Raji (cell line): Measurements from ENCODE around the gene ALDH16A1.

Experiments
- POLR2A ChIP-seq: IDR thresholded peaks from 2 replicates; pipeline ENCODE4 v1.6.1; 2011; ENCODE audit warnings: low read depth, low read length, control low read depth; ENCODE audit not compliant: insufficient read depth

Gene ALDH16A1

GRCh38 chr19:49431330-49431749 is 21.7 kb upstream of the ALDH16A1 start:
- no peak for TF ChIP-seq POLR2A

- TF ChIP-seq POLR2A, result no peak
These were observed 20.6 kb upstream of the ALDH16A1 start for GRCh38 chr19:49432141-49433073.

GRCh38 chr19:49433240-49433901 is 19.7 kb upstream of the ALDH16A1 start:
- no peak for TF ChIP-seq POLR2A

GRCh38 chr19:49434907-49435583 is 18.0 kb upstream of the ALDH16A1 start:
- TF ChIP-seq POLR2A, result no peak

GRCh38 chr19:49435670-49436069 is 17.4 kb upstream of the ALDH16A1 start:
- no peak for TF ChIP-seq POLR2A

- no peak for TF ChIP-seq POLR2A
These were observed 16.5 kb upstream of the ALDH16A1 start for GRCh38 chr19:49436381-49437017.

- no peak for TF ChIP-seq POLR2A
These were observed 15.8 kb upstream of the ALDH16A1 start for GRCh38 chr19:49437231-49437630.

- TF ChIP-seq POLR2A, result no peak
These were observed 14.8 kb upstream of the ALDH16A1 start for GRCh38 chr19:49438261-49438660.

GRCh38 chr19:49439836-49440235 is 13.2 kb upstream of the ALDH16A1 start:
- TF ChIP-seq POLR2A, result no peak

GRCh38 chr19:49440439-49441209 is 12.4 kb upstream of the ALDH16A1 start:
- TF ChIP-seq POLR2A, result no peak

GRCh38 chr19:49441210-49441959 is 11.6 kb upstream of the ALDH16A1 start, which contains the start of gene SLC17A7:
TSS of gene SLC17A7 (minus strand) at chr19:49441527. CDS start at chr19:49441379, 148 bp downstream.
- TF ChIP-seq POLR2A, result no peak

GRCh38 chr19:49441960-49442350 is 11.1 kb upstream of the ALDH16A1 start:
- TF ChIP-seq POLR2A, result no peak

- TF ChIP-seq POLR2A, result no peak
These were observed 10.7 kb upstream of the ALDH16A1 start for GRCh38 chr19:49442354-49442753.
